Activated CD4-positive, alpha-beta T cell treated with anti-CD3 and anti-CD28 coated beads, Interleukin-2, amount 50 U/mL, for 4 hours (primary cell): Measurements from ENCODE around the gene FAM229A.
"Not testable (repeated sequence)": the region's sequence is repeated elsewhere in the genome, so short reads cannot be mapped to it uniquely, and the experiment has no call there.

ENCODE experiments used
- DNase-seq, 2 experiments: peaks; one replicate each; pipeline ENCODE4 v3.0.0-alpha.2; 2020

The FAM229A gene, protein sequence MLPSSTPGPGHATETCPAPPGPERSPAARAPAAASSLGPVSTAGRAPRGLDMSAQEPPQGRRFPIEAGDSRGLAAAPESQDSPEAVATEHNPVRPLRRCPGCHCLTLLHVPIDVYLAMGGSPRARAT

DNA sequence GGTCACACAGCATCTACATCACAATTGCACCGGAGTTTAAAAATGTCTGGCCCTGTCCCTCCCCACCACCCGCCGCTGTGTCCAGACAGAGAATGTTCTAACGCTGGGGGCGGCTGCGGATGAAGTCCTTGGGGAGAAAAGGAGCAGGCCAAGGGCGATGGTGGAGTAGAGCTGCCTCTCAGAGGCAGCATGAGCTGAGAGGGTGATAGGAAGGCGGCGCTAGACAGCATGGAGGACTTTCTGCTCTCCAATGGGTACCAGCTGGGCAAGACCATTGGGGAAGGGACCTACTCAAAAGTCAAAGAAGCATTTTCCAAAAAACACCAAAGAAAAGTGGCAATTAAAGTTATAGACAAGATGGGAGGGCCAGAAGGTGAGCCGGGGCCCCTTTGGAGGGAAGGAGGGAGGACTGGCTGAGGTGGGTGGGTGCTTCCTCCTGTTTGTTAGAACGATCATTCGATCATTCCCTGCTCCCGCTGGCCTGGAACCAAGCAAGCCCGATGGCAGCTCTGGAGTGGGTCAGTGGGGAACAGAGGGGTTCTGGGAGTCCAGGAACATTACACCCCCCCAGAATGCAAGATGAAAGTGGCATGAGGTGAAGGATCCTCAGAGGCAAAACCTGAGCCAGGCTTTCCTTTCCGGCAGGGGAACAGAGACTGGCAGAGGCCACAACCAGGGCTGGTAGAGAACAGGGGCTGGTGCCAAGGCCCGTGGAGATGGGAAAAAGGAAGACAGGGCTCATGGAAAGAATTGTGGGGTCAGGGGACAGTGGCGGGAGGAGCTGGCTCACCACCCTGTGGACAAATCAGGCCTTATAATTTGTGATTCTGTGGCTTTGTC, at the start of gene FAM229A, which contains the start of gene TSSK3:
TSS of gene FAM229A (minus strand) at position 12 of the 840 bp plus-strand sequence. CDS start 394 bp downstream, outside the sequence.
TSS of gene TSSK3 (plus strand) at position 66 of the 840 bp plus-strand sequence. CDS start at position 229, 163 bp downstream.
- DNase-seq, result no peak

DNA sequence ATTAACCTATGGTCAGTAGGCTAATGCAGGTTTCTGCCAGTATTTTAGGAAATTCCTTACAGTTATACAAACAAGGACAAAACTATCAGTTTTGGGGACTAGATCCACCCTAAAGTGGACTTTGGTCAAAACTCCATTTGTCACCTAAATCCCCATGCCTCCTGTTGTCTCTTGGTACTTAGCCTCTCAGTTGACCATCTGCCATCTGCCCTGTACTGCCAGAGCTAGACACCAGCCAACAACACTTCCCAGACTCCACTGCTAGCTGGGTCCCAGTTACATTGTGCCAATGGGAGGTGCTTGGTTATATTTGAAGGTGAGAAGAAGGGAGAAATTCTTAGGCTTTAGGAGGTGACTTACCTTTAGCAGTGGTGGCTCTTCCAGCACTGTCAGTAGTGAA, 49.0 kb upstream of the FAM229A start:
- no peak for DNase-seq

DNA sequence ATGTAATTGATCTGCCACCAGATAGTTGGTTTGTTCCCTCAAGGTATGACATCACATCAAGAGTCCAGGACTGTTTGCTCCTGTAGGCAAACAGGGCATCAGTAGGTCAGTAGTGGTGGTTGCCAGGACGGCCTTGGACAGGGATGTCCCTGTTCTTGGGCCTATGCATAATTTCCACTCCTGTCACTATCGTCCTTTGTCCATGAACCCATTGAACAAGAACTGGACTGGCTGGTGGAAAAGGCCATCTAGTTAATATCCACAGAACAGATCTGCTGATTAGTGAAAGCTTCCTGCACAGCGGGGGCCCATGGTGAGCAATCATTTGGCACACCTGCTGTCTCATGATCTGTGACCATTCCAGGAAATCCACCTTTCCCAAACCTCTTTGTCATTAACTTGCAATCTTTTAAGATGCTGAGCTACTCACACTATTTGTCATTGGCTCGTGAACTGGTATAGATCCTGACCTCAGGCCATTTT, 44.4 kb upstream of the FAM229A start:
- DNase-seq, result no peak

DNA sequence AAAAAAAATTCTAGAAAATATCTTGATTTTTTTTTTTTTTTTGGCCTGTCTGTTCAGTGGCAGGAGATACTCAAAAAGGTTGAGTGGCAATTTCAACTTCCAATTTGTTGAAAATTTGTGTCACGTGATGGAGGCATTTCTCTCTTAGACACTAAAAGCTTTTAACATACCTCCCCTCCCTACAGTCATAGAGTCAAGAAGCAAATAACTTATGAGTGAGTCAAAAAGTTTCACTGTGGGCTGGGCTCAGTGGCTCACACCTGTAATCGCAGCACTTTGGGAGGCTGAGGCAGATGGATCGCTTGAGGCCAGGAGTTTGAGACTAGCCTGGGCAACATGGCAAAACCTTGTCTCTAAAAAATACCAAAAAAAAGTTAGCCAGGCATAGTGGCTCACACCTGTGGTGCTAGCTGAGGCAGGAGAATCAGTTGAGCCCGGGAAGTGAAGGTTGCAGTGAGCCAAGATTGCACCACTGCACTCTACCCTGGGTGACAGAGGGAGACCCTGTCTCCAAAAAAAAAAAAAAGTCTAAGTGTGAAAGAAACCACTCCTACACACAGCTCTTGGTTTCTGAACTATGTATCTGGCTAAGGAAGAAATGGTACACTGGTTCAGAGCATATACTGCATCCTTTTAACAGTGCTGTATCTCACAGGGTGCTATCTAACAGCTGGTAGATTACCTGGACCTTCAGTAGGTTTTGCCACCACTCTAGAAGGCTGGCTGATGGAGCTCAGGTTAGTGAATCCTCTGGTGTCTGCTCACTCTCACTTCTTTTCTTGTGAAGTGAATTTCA, 43.6 kb upstream of the FAM229A start:
- no peak for DNase-seq

DNA sequence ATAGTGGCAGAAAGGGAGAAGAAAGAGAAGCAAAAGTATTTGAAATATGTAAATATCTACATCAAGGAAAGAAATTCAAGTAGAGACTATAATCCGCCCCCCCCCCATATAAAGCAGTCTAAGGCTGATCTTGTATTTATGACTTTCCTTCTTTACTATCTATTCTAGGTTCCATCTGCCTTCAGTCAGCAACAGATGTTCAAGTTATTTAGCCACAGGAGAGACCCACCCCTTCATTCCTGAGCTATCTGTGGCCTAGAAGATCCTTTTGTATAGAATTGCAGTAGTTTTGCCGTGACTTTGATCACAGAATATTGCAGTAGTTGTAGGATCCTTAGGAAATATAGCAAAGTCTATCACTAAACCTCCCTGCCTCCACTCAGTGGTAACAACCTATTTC, 42.7 kb upstream of the FAM229A start:
- DNase-seq, result no peak

DNA sequence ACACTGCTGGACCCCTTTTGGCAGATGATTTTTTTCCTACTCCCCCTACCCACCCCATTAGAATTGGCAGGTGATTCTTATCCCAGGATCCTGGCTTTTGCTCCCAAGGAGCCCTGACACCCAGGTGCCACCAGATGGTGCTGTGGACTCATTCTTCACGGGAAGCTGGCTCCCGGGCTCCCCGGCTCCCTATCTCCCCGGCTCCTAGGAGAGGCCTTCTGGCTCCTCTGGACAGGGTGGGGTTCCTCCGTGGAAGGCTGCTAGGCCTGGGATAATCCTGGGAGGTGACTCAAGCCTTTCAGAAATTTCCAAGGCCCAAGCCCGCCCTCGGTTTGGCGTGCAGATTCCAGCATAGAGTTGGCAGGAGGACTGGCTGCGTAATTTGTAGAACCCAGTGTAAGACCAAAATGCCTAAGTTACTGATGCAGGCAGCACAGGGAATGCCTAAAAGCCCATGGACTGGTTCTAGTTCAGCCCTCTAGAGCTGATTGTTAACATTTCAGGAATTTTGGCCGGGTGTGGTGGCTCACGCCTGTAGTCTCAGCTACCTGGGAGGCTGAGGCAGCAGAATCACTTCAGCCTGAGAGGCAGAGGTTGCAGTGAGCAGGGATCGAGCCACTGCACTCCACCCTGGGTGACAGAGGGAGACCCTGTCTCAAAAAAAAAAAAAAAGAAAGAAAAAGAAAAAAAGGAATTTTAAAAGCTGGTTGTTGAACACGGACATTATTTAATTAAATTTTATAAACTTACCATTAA, 38.8 kb upstream of the FAM229A start:
- peak; percentile 38 to 39 for DNase-seq

DNA sequence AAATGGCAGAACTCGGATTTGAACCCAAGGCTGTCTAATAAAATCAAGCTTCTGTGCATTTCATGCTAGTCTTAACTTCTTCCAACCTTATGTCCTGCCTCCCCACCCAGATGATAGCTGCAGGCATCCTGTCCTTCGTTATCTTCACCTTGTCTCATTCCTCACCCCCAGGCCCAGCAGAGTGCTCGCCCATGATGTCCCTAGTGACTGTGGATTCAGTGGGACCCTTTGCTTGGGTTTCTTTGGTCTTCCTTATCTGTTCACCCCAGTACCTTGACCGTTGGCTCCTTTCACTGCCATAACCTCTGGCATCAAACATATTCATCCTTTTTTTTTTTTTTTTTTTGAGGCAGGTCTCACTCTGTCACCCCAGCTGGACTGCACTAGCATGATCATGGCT, 37.6 kb upstream of the FAM229A start:
- no peak for DNase-seq

DNA sequence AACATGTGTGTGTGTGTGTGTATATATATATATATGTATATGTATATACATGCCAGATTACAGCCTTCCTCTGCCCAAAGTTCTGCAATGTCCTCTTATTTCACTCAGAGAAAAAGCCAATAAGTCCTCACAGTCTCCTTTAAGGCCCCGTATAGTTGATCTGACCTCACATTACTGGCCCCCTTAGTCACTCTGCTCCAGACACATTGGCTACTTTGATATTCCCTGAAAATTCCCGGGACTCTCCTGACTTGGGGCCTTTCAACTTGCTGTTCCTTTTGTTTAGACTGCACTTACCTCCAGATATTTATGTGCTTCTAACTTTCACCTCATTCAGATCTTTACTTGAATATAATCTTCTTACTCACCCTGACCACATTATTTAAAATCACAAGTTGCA, 36.1 kb upstream of the FAM229A start:
- no peak for DNase-seq

DNA sequence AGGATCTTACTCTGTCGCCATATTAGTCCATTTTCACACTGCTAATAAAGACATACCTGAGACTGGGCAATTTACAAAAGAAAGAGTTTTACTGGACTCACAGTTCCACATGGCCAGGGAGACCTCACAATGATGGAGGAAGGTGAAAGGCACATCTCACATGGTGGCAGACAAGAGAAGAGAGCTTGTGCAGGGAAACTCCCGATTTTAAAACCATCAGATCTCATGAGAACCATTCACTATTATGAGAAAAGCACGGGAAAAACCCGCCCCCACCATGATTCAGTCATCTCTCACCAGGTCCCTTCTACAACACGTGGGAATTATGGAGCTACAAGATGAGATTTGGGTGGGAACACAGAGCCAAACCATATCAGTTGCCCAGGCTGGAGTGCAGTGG, 34.2 kb upstream of the FAM229A start:
- DNase-seq, result not testable (repeated sequence)

DNA sequence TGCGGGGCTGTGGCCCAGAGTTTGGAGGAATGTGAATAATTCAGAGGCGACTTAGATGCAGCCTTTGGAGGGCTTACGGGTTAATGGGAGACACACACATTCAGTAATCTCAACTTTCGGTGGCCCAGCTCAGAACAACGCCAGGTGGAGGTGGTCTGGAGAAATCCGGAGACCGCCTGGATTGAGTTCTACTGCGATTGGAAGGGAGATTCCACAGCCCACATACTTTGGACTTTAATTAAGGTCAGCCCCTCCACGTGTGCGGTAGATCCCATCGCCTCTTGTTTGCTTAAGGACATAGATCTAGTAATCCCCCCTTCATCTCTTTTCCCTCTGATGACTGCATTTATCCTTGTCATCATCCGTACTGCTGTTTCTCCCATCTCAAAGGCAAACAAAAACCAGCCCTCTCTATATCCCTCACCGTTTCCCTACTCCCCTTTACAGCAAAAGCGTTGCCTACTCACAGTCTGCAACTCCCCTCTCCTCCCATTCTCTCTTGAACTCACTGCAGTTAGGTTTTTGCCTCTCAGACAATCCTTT, 32.7 kb upstream of the FAM229A start:
- DNase-seq, result no peak

DNA sequence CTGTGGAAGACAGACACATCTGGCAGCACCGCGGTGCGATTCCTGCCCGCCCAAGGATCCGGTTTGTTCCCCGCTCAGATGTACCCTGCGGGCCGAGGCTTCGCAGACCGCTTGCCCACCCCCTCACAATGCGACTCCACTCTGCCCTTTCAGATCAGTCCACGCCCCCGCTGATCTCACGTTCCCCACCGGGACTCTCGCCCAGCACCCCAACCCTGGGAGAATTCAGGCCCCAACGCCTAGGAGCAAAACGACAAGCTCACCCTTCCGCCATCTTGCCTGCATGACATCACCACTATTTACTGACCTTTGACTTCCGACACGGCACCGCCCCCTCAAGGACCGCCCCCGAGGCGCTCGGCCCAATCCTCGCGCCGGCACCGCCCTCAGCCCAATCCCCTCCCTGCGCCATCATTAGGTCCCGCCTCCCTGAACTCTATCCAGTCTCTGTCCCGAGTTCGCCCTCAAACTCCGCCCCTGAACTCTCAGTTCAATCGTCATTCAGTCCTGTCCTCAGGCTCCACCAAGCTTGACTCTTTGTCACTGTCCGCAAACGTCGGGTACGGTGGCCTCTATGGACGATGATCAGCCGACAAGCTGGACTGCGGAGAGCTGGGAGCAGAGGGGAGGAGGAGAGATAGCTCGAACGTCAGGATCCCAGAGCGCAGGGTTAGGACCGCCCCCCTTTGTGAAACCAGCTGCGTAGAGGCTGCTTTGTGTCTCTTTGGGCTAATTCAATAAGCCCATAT, 32.0 kb upstream of the FAM229A start, which contains the start of gene BSDC1:
TSS of gene BSDC1 (minus strand) at position 301 of the 749 bp plus-strand sequence. CDS start at position 274, 27 bp downstream.
- DNase-seq, result peak; percentile 97 to 98

DNA sequence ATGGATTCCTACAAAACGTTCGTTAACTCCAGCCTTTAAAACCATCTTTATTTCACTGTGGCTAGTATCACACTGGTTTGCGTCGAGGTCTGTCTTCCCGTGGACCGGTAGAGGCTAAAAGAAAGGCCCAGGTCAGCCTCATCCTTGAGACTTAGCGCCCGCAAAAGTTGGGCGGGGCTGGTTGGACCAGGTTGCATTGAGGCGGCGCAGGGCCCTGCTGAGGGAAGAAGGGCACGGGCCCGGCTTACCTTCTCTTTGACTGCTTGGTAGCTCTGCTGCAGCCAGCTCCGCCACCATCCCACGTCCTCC, 31.5 kb upstream of the FAM229A start:
- DNase-seq, result no peak

DNA sequence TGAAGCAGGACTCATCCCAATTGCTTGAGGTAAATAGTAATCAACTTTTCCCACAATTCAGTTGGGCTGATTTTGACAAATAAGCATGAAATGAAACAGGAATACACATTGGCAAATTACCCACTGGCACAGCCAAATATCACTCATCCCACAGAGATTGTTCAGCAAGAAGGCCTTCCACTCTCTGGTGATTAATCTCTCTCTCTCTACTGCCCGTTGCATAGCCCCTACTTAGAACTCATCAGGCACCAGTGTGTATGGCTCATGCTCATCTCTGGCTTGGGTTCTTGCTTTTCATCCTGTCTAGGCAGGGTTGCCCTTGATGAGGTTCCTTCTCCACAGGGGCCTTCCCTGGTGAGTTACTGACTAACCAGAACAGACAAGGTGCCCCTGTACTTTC, 30.9 kb upstream of the FAM229A start:
- DNase-seq, result no peak

DNA sequence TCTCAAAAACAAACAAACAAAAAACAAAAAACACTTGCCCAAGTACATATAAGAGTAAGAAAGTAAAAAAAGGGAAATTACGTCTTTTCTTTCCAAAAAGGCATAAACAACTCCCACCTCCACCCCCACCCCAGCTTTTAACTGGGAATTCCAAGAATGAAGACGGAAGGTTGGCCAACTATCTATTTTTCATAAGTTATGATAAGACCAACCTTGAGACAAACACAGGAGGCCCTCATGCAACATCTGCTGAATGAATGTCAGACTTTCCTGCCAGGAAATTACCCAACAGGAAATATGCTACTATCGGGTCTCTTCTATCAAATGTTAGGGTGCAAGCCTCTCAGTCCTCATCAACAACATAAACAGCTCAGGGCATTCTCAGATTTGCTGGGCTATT, 30.0 kb upstream of the FAM229A start:
- no peak for DNase-seq

DNA sequence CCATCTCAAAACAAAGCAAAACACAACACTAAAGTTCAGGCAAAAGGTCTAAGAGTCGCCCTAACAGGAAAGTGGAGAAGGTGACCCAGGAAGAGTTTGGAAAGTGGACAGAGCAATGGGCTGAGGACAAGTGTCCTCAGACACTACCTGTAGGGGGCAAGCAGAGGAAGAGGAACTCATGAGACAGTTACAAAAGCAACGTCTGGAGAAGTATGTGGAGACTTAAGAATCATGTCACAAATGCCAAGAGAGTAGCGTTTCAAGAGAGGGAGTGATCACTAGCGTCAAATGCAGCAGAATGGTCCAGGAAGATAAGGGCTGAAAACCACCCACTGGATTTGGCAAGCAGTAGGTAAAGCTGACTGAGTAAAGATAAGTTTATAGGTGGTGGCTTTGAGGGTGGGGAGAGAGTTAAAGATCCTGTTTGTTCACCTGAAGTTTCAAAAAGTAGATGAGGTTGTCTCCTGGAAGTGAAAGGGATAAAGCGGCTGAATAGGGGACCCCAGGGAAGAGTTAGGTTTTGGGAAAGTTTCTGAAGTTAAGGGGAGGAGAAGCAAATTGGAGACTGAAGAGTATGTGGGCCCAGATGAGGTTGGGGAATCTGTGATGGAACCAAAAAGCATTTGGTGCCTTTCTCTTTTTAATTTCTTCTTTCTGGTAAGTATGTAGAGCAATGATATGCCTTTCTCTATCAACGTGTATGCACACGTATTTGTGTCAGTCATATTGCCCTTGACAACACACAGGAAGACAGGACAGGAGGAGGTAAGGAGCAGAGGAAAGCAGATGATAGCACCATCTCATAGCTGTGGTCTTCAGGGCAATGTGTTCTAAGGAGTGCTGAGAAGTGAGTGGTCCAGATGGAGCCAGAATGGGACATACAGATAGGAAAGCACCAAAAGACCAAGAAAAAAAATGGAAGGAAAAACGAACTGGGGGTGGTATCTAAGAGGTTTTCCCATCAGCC, 28.9 kb upstream of the FAM229A start:
- no peak for DNase-seq

DNA sequence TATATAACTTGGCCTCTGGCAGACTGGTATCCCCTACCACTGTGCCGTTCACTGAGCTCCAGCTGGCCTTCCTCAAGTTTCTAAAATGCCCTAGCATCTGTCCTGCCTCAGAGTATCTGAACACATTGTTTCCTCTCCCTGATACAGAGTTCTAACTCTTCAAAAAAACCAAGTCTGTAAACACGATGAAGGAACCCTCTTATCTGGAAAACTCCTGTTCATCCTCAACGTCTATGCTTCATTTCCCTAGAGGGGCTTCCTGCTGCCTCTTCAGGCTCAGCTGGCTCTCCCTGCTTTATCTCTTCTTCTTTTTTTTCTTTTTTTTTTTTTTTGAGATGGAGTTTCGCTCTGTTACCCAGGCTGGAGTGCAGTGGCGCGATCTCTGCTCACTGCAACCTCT, 26.4 kb upstream of the FAM229A start:
- DNase-seq, result no peak

DNA sequence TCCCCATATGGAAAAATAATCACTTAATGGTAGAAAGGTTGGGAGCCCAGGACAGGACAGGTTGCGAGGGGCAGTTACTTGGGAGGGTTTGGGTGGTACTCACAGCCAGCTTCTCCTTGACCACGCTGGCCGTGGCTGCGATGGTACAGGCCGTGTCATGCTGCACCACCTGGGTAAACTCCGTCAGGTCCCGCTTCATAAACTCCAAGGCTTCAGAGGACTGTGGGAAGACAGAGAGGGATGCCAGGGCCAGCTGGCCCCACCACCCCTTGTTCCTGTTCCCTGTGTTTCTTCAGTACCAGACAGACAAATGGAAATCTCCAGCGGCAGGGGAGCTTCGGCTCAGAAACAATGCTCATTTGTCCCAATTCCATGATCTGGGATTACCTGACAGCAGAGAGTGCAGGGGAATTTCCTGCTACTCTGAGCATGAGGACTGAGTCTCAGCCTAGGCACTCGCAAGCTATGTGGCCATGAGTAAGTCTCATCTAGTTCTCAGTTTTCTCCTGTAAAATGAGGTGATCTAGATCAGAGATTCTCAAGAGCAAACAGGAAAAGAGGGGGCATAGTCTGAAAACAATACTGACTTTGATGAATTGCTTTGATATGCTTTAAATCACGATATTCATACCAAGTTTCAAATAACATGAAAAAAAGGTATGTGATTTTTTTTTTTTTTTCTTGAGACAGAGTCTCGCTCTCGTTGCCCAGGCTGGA, 24.5 kb upstream of the FAM229A start:
- no peak for DNase-seq

DNA sequence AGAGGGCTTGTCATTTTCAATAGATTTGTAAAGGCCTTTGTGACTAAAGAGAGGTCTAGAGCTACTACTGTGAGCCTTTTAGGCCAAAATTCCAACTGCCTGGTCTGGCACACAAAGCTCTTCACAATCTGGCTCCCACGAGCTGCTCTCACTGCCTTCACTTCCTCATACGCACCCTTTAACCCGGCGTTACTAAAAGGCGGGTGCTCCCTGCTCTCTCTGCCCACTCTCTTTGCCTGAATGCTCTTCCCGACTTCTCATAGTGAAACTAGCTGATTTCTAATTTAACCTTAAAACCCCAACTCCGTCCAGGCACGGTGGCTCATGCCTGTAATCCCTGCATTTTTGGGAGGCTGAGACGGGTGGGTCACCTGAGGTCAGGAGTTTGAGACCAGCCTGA, 17.8 kb upstream of the FAM229A start:
- no peak for DNase-seq

DNA sequence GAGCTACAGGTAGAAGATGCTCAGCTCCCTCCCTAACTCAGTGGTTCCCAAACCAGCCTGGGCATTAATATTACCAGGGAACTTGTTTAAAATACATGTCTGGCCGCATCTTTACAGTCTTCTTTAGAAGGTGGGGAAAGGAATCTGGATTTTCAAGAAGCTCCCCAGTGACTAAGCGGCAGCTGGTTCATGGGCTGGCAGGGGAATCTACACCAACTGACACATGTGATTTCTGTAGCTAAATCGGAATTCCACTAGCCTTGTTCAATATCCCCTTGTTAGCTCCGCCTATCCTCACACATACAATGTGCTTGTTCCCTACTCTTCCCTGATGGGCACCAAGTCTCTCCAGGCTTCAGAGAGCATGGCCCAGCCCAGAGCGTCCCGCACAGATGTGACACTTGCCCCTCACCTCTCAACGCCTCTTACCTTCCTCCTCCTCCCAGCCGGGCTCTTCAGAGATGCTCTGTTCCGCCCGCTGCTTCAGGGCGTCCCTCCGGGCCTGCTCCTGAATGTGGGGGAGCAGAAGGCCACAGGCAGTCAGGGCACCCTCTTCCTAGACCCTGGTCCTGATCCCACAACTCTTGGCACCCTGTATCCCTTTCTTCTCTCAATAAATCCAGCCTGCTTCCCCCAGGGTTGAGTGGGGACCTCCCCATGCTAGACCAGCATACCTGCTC, 15.4 kb upstream of the FAM229A start:
- DNase-seq, result no peak
